Heart left ventricle (tissue), 16 donors: Measurements from ENCODE around the gene GPBP1L1. TPM values are rescaled to one million over a fixed set of nuclear protein-coding genes. Genes with fewer than 3 reads are reported as not detected.

Experiments
- ATAC-seq, 4 donors: fragments of 200-7000 bp; cut with Tn5 transposase; one replicate each; pipeline ENCODE4 v1.9.1; 2020 to 2022; ENCODE audit warnings: moderate library complexity in 4 of 4, mild to moderate bottlenecking in 3 of 4, moderate number of reproducible peaks in 1 of 4
- DNase-seq, 5 donors: peaks; one replicate each; pipeline ENCODE4 v3.0.0-alpha.2; 2020
- H3K27ac ChIP-seq, 12 donors: fragments of 200-600 bp; sonication (generic) in 4 of 12; one replicate each; pipeline versions ENCODE4 v1.5.0 to v1.8.0; 2016 to 2022; ENCODE audit warnings: mild to moderate bottlenecking in 2 of 12
- H3K27me3 ChIP-seq, 9 donors: fragments of 200-600 bp; sonication (generic) in 2 of 9; one replicate each; pipeline versions ENCODE4 v1.5.1 to v1.8.0; 2016 to 2022; ENCODE audit warnings: mild to moderate bottlenecking in 3 of 9
- H3K36me3 ChIP-seq, 9 donors: fragments of 200-600 bp; sonication (generic) in 2 of 9; one replicate each; pipeline versions ENCODE4 v1.5.0 to v1.8.0; 2018 to 2022; ENCODE audit warnings: mild to moderate bottlenecking in 2 of 9
- H3K4me1 ChIP-seq, 12 donors: fragments of 200-600 bp; sonication (generic) in 4 of 12; one replicate each; pipeline versions ENCODE4 v1.5.0 to v1.8.0; 2016 to 2022; ENCODE audit warnings: mild to moderate bottlenecking in 3 of 12
- H3K4me3 ChIP-seq, 12 donors: fragments of 200-600 bp; sonication (generic) in 4 of 12; one replicate each; pipeline versions ENCODE4 v1.5.0 to v1.8.0; 2017 to 2022; ENCODE audit warnings: mild to moderate bottlenecking in 9 of 12, moderate library complexity in 4 of 12
- H3K9me3 ChIP-seq, 12 donors: fragments of 200-600 bp; sonication (generic) in 4 of 12; one replicate each; pipeline versions ENCODE4 v1.5.0 to v1.8.0; 2016 to 2022; ENCODE audit warnings: mild to moderate bottlenecking in 1 of 12
- CTCF ChIP-seq, 12 donors: fragments of 200-600 bp; sonication (generic) in 4 of 12; IDR thresholded peaks; one replicate each; pipeline versions ENCODE4 v1.5.0 to v1.8.0; 2018 to 2022; ENCODE audit warnings: antibody characterized with exemption in 12 of 12, mild to moderate bottlenecking in 5 of 12
- POLR2A ChIP-seq, 2 donors: fragments of 450-650 bp; IDR thresholded peaks; one replicate each; pipeline ENCODE4 v1.6.1; 2017; ENCODE audit warnings: antibody characterized with exemption in 2 of 2, mild to moderate bottlenecking in 2 of 2, moderate library complexity in 2 of 2
- WGBS, 4 donors: extraction: QIAGEN DNeasy Blood & Tissue Kit in 2 of 4; methylation state at CpG; one replicate each; pipeline versions ENCODE4 v1.1.5 to v1.1.7; 2013 to 2018; 5-methylcytosine and 5-hydroxymethylcytosine counted together
- intact Hi-C, 10 donors: fragments of 100-400 bp; cut with DNase I; formaldehyde crosslinking; loops; one replicate each; pipeline versions ENCODE4 v1.11.1 to v1.14.2; 2022
- polyA plus RNA-seq, 2 donors: library from polyadenylated mRNA; stranded (reverse); fragments of 200-250 nt; gene quantifications; one replicate each; pipeline ENCODE4 v1.2.3, GENCODE V29; 2013
- total RNA-seq, 9 donors: library from RNA; depleted of rRNA in 2 of 9; stranded (reverse); fragments of >200 nt in 2 of 9; fragmentation: NEBNext Ultra II Directional in 3 of 9; extraction: Animal tissue kit (Norgen Biotek cat#: 25700) in 3 of 9; gene quantifications; one replicate each; pipeline versions ENCODE4 v1.1.0 to v1.2.4, GENCODE V29; 2016 to 2023
- donor health status: ischemic (EF 13 %, LVEDD 7.1; RV severe dilation, severe dysfunction).
- donor health status: healthy with polysubstance abuse.
- donor health status: DM: no; HTN: yes; CAD: no.
- donor health status: DM: no; HTN: no; CAD: no.
- donor health status: ischemic (EF 25% LVEDD 6.9; RV normal size, moderate dysfunction).
- donor health status: ischemic (EF 25% LVEDD 5.7; RV mildly dilated, moderate dysfunction).
- donor health status: healthy.
- donor health status: DM: yes; HTN: yes; CAD: no.
- donor health status: ischemic (EF 35%, LVEDD 5.7; RV mildly dilated, moderate dysfunction).
- donor health status: nonischemic (EF 11% LVEDD 7.7; RV severe dilation, severe dysfunction).
- donor health status: DM: yes; HTN: yes; CAD: no.
- donor health status: PGD.
- donor health status: ischemic (EF 29% LVEDD 5.4; RV normal size, mild dysfunction).
- donor health status: nonischemic (EF 23%, LVEDD 6.1; RV moderate dilation, normal function).

GPBP1L1 gene
- total and polyA plus RNA-seq, 11 donors: 26.6 to 94.2 (median 76.0) TPM

- intact Hi-C loops: loop anchor here in 8 of 10 donors (1.0 to 10.0 kb wide), 11 partner anchors 41 to 445 kb away; partner anchors contain the start of genes NASP (in 6 of the 8), IPP (in 3 of the 8), PRDX1 (in 3 of the 8) and MAST2 (in 2 of the 8)
- peak within 1 kb of the TSS; percentile 91 to 99 (median 95) for H3K27ac ChIP-seq
- H3K4me3 ChIP-seq: peak within 1 kb of the TSS; percentile 75 to 99 (median 93)
- H3K36me3 ChIP-seq: peaks cover 0 to 37% (median 13%) of the 10 kb centered on the region in 9 donors
- no peaks in the 10 kb centered on the region for H3K9me3 ChIP-seq
- DNase-seq (peak; percentile 71 to 83 (median 79)), ATAC-seq (peak; percentile 34 to 58 (median 48))
- 2% methylated on average over 24 of the region's 24 CpGs for WGBS, 4 donors
- TF ChIP-seq CTCF (IDR thresholded peaks at IDR 0.05): peak in 3 of 12 donors; percentile 11 to 31 (median 16)
- peak in 1 of 2 donors; percentile 45 for TF ChIP-seq POLR2A (IDR thresholded peaks at IDR 0.05)
- peaks cover 0 to 39% (median 26%) of the 10 kb centered on the region in 12 donors for H3K4me1 ChIP-seq
- no peaks in the 10 kb centered on the region for H3K27me3 ChIP-seq
Measured at GRCh38 chr1:45687754-45688740, 1.7 kb upstream of the GPBP1L1 start, which contains the start of gene TMEM69. Gene TMEM69, plus strand, starts transcription at chr1:45688181. Its CDS starts 2,888 bp downstream, at chr1:45691069.

GRCh38 chr1:45687014-45687753 lies 851 bp upstream of the GPBP1L1 start:
- peaks cover 0 to 28% (median 5%) of the 10 kb centered on the region in 9 donors for H3K36me3 ChIP-seq
- H3K4me1 ChIP-seq: peaks cover 6 to 48% (median 34%) of the 10 kb centered on the region in 12 donors
- intact Hi-C loops: loop anchor here in 8 of 10 donors (1.0 to 10.0 kb wide), 11 partner anchors 40 to 446 kb away; partner anchors contain the start of genes NASP (in 6 of the 8), IPP (in 3 of the 8), PRDX1 (in 3 of the 8) and MAST2 (in 2 of the 8)
- H3K27ac ChIP-seq: peak overlapping the region; percentile 91 to 99 (median 95)
- no peaks in the 10 kb centered on the region for H3K9me3 ChIP-seq
- H3K27me3 ChIP-seq: no peaks in the 10 kb centered on the region
- TF ChIP-seq CTCF (IDR thresholded peaks at IDR 0.05) (no peak), POLR2A (IDR thresholded peaks at IDR 0.05) (peak; percentile 45 to 90)
- H3K4me3 ChIP-seq: peak overlapping the region; percentile 75 to 99 (median 93)
- 0 to 1% (median 1%) methylated on average over 37 to 44 of the region's 44 CpGs for WGBS, 4 donors
- DNase-seq (peak; percentile 98 to 99 (median 99)), ATAC-seq (peak; percentile 94 to 96 (median 95))

- no peak for TF ChIP-seq CTCF (IDR thresholded peaks at IDR 0.05)
- TF ChIP-seq POLR2A (IDR thresholded peaks at IDR 0.05): no peak
- Histone ChIP-seq H3K9me3 (no peaks in the 10 kb centered on the region), H3K4me3 (peak overlapping the region; percentile 75 to 99 (median 93)), H3K27me3 (no peaks in the 10 kb centered on the region), H3K27ac (peak overlapping the region; percentile 84 to 99 (median 95)), H3K4me1 (peaks cover 6 to 60% (median 46%) of the 10 kb centered on the region in 12 donors), H3K36me3 (peaks cover 0 to 16% (median 1%) of the 10 kb centered on the region in 9 donors)
- 0 to 1% (median 1%) methylated on average over 21 to 27 of the region's 27 CpGs for WGBS, 4 donors
- intact Hi-C loops: loop anchor here in 8 of 10 donors (2.0 to 10.0 kb wide), 10 partner anchors 39 to 447 kb away; partner anchors contain the start of genes NASP (in 6 of the 8), PRDX1 (in 3 of the 8), IPP (in 2 of the 8) and MAST2 (in 2 of the 8)
- DNase-seq: peak; percentile 67 to 83 (median 72)
- peak in 2 of 4 donors; percentile 0 to 5 for ATAC-seq
Measured at GRCh38 chr1:45686015-45686287, 382 bp downstream of the GPBP1L1 start.
